GM18519 (cell line): ENCODE results near the gene TPST1.
"Not testable (repeated sequence)": the region's sequence is repeated elsewhere in the genome, so short reads cannot be mapped to it uniquely, and the experiment has no call there.

ENCODE experiments used
- ATAC-seq: cut with Tn5 transposase; IDR thresholded peaks from one replicate; pipeline ENCODE4 v1.9.1; 2021; ENCODE audit warnings: mild to moderate bottlenecking, moderate library complexity; ENCODE audit not compliant: unreplicated experiment, low FRiP score

Gene TPST1

GRCh38 chr7:66324985-66325384 lies 119.9 kb downstream of the TPST1 start:
- not testable (repeated sequence) for ATAC-seq

DNA sequence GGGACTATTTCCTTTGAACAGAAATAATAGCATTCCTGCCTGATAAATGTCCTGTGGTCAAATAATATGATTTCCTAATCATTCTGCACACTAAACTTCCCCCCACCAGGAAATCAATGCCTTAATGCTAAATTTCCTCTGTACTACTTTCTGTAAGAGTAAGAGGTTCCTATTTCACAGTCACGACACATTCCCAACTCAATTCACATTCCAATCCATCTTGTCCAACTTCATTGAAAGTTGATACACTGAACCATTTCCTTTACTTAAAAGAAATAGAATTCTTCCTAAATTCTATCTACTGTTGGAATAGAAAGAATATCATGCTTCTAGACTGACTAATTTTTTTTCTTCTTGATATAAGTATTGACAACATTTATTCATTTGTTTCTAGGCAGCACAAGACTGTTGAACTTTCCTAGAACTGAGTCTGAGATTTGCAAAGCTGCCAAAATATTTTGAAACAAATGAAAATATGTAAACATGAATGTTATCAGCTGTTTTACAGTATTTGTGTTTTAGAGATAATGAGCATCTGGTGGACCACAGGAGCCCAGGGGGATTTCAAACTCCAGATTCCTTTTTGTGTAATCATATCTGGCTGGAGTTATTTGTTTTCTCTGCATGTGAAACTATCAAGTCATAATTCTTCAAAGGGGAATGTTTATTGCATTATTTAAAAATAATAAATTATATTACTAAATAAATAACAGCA lies 121.5 kb downstream of the TPST1 start:
- ATAC-seq, result no peak

DNA sequence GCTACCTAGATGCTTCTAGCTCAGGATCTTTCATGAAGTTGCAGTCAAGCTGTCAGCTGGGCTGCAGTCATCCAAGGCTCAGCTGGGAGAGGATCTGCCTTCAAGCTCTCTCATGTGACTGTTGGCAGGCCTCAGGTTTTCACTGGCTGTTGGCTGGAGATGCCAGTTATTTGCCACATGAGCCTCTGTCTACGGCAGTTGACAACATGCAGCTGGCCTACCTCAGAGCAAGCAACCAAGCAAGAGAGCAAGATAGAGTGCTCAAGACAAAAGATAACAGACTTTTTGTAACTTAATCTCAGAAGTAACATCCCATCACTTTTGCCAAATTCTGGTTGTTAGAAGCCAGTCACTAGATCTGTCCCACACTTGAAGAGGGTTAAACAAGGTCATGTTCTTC lies 125.8 kb downstream of the TPST1 start:
- no peak for ATAC-seq

- no peak for ATAC-seq
These were observed 126.7 kb downstream of the TPST1 start for GRCh38 chr7:66331883-66332282.

DNA sequence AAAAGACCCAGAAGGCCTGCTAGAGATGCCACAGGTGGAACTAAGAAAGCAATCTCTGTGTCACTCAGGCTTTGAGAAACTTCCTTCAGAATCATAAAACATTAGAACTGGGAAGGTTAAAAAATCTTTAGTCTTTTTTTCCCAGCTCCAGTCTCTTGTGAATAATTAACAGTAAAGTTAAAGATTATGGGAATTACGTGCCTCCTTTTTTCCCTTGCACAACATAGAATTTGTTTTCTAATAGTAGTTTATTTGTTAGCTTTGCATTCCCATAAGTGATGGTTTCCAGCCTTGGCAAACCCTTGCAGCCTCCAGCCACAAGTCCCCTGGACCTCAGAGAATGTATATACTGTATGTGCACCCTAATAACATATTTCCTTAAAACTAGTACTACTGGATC lies 128.3 kb downstream of the TPST1 start:
- ATAC-seq, result no peak

- ATAC-seq, result no peak
These were observed 130.2 kb downstream of the TPST1 start for GRCh38 chr7:66335318-66335717.

DNA sequence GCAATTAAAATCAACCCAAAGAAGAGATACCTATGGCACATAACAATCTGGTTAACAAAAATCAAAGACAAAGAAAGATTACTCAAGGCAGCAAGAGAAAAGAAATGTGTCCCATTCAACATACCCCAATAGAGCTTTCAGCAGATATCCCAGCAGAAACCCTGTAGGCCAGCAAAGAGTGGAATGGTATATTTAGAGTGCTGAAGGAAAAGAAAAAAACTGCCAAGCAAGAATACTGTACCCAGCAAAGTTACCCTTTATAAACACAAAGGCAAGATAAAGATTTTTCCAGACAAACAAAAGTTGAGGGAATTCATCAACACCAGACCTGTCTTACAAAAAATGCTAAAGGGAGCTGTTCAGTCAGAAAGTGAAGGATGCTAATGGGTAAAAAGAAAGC lies 131.6 kb downstream of the TPST1 start:
- ATAC-seq, result no peak

DNA sequence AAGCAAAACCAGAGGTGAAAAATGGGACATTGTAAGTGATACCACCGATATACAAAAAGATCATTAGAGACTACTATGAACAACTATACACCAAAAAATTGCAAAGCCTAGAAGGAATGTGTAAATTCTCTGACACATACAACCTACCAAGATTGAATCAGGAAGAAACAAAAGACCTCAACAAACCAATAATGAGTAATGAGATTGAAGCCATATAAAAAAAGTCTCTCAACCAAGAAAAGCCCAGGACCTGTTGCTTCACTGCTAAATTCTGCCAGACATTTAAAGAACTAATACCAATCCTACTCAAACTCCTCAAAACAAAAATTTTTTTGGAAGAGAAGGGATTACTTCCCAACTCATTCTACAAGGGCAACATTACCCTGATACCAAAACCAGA lies 134.0 kb downstream of the TPST1 start:
- ATAC-seq, result no peak

GRCh38 chr7:66344166-66344565 lies 139.0 kb downstream of the TPST1 start:
- ATAC-seq, result no peak

DNA sequence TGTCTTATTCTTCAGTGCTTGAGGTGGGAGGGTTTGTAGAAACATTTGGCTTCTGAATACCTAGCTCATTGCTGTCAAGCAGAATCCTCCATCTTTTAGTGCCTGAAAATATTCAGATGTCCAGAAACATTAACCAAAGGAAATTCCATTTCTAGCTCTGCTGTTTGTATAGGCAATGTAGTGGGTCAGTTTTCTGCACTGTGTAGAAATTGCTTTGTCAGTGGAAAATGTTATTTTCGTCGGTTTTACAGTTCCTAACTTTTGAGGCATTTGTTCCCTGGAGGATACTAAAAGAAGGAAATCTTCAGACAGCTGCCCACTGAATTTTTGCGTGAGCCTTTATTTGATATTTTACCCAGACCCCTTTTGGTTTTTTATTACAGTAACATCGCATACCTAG lies 143.4 kb downstream of the TPST1 start:
- ATAC-seq, result no peak

GRCh38 chr7:66348959-66349358 lies 143.8 kb downstream of the TPST1 start:
- no peak for ATAC-seq

DNA sequence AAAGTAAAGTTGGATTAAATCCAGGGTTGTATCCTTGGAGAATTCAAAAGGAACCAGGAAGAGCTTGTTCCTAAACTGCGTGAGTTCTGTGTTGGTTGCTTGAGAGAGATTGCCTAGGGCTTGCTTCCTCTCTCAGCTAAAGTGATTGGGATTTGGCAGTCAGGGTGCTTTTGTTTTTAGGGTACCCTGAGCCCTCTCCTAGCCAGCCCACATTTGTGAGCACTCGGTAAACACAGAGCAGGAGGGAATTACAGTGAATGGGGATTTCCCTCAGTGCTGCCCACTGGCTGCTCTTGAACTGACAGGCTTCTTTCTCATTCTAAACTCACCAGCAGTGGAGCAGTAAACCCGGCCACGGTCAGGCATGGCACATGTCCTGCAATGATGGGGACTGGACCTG lies 146.9 kb downstream of the TPST1 start:
- no peak for ATAC-seq

DNA sequence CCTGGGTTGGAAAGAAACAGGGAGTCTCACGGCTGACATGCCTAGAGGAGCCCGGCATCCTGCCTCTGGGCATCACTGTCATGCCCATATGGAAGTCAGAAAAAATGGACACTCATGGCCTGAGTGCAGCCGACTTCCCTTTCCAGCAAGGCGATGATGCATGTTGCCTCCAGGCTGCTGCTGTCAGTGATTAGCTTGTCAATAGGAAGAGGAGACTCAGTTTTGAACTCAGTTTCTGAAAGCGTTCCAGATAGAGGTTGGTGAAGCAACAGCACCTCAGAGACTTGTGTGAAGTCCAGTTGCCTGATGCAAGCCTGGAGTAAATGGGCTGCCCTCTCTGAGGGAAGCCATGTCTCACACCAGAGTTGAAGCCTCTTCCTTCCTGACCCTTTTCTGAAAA lies 148.4 kb downstream of the TPST1 start:
- ATAC-seq, result no peak

DNA sequence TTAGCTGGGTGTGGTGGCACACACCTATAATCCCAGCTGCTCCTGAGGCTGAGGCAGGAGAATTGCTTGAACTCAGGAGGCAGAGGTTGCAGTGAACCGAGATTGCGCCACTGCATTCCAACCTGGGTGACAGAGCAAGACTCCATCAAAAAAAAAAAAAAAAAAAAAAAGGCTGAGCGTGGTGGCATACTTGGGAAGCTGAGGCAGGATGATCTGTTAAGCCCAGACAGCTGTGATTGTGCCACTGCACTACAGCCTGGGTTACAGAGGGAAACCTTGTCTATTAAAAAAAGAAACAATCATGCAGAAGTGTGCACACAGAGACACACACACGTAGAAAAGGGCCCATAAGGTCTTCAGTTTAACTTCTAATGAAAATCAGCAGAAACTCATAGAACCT lies 150.6 kb downstream of the TPST1 start:
- no peak for ATAC-seq

DNA sequence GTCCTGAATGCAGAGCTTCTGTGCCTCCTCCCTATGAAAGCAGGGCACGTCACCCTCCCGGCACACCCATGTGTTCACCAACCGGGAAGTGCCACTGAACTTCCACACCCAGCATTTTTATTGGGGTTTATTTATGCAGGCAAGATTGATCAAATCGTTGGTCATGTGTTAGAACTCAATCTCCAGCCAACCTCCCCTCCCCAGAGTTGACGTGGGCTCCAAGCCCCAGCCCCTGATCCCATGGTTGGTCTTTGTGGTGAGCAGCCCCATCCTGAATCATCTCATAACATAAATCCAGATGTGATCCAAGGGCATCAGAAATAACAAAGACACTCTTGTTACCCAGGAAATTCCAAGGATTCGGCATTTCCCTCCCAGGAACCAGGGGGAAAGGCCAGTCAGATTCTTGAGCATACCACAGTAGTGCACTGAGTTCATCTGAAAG lies 151.2 kb downstream of the TPST1 start:
- ATAC-seq, result no peak

GRCh38 chr7:66357087-66357486 lies 152.0 kb downstream of the TPST1 start:
- ATAC-seq, result no peak

DNA sequence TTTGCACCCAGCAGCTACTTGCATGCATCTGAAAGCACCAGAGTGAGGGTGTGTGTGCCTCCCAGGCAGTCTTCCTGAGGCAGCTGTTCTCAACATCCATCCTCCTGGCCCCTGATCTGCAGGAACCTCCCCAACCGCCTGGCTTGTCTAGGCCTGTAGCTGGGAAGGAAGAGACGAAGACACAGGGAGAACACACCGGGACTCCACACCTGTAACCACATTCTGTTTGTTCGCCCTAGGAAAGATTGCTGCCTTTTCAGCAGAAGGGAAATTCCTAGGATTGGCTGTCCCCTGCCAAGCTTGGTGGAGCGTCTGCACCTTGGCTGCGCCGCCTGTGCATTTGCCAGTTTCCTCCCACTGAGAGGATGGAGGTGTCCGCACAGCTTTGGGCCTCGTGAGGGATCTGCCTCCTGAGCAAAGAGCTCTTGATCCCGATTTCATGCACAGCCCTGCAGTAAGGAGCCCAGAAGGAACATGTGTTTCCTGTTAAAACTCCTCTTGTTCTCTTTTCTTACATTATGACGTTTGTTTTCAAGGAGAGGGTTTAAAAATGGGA lies 154.6 kb downstream of the TPST1 start:
- ATAC-seq, result no peak

- no peak for ATAC-seq
These were observed 157.0 kb downstream of the TPST1 start for GRCh38 chr7:66362136-66362535.

GRCh38 chr7:66363635-66364034 lies 158.5 kb downstream of the TPST1 start:
- no peak for ATAC-seq

DNA sequence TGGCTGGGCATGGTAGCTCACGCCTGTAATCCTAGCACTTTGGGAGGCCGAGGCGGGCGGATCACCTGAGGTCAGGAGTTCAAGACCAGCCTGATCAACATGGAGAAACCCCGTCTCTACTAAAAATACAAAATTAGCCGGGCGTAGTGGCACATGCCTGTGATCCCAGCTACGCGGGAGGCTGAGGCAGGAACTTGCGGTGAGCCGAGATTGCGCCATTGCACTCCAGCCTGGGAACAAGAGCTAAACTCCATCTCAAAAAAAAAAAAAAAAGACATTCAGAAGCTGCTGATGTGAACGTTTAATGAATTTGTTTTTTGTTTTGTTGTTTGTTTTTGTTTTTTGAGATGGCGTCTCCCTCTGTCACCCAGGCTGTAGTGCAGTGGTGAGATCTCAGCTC lies 159.9 kb downstream of the TPST1 start:
- ATAC-seq, result not testable (repeated sequence)

DNA sequence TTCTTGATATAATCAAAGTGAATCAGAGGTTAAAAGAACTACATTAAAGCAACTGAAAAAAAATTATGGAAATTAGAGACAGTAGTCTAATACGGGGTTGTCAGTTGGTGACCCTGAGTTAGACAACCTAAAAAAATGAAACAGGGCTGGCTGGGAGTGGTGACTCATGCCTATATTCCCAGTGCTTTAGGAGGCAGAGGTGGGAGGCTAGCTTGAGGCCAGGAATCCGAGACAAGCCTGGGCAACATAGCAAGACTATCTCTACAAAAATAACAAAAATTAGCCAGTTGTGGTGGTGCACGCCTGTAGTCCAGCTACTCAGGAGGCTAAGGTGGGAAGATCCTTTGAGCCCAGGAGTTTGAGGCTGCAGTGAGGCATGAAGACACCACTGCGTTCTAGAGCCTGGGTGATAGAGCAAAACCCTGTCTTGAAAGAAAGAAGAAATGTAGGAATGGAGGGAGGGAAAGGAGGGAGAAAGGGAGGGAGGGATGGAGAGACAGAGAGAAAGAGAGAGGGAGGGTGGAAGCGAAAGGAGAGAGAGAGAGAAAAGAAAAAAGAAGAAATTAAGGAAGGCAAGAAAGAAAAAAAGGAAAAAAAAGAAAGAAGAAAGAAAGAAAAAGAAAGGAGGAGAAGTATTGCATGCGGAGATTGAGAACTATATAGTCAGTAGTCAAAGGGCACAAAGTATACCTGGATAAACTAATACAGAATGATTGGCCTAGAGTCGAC lies 166.1 kb downstream of the TPST1 start:
- no peak for ATAC-seq
